ENCODE results near the gene UBE2M.
A peak's percentile ranks its signal among the peaks of the same experiment; 100 is the strongest.
"Not testable (repeated sequence)": the region's sequence is repeated elsewhere in the genome, so short reads cannot be mapped to it uniquely, and the experiment has no call there.

UBE2M gene

GRCh38 chr19:58558066-58558622, at the start of gene UBE2M:
Gene UBE2M (minus strand): TSS chr19:58558611. CDS start chr19:58558381, 230 bp downstream.
- DNase-seq (ENCODE audit: low read depth), result peak; percentile 51
- no peak for TF ChIP-seq CTCF (conservative IDR thresholded peaks at IDR 0.05; ENCODE audit: low read length)
- peak within 1 kb of the TSS; percentile 95 for H3K4me3 ChIP-seq (ENCODE audit: low read length)

GRCh38 chr19:58607213-58607612, 48.8 kb upstream of the UBE2M start:
- H3K4me3 ChIP-seq (ENCODE audit: low read length); DNase-seq (ENCODE audit: low read depth): not testable (repeated sequence)

GRCh38 chr19:58606251-58606896, 48.0 kb upstream of the UBE2M start:
- not testable (repeated sequence) for H3K4me3 ChIP-seq (ENCODE audit: low read length)

GRCh38 chr19:58586133-58586765, 27.8 kb upstream of the UBE2M start:
- TF ChIP-seq CTCF (conservative IDR thresholded peaks at IDR 0.05; ENCODE audit: low read length), result no peak
- no peak overlapping the region for H3K4me3 ChIP-seq (ENCODE audit: low read length)
- DNase-seq (ENCODE audit: low read depth), result no peak

More at GRCh38 chr19:58606251-58606896, 48.0 kb upstream of the UBE2M start:
- DNase-seq (ENCODE audit: low read depth), result not testable (repeated sequence)

GRCh38 chr19:58585442-58586132, 27.2 kb upstream of the UBE2M start:
- no peak for TF ChIP-seq CTCF (conservative IDR thresholded peaks at IDR 0.05; ENCODE audit: low read length)
- DNase-seq (ENCODE audit: low read depth), result no peak
- H3K4me3 ChIP-seq (ENCODE audit: low read length), result no peak overlapping the region

- H3K4me3 ChIP-seq (ENCODE audit: low read length), result no peak overlapping the region
- DNase-seq (ENCODE audit: low read depth), result no peak
- no peak for TF ChIP-seq CTCF (conservative IDR thresholded peaks at IDR 0.05; ENCODE audit: low read length)
Measured at GRCh38 chr19:58584498-58585441, 26.4 kb upstream of the UBE2M start.

GRCh38 chr19:58582985-58583384, 24.6 kb upstream of the UBE2M start:
- TF ChIP-seq CTCF (conservative IDR thresholded peaks at IDR 0.05; ENCODE audit: low read length), result no peak
- H3K4me3 ChIP-seq (ENCODE audit: low read length), result no peak overlapping the region
- DNase-seq (ENCODE audit: low read depth), result no peak
